ENCODE results near the gene PCSK1. TPM values are rescaled to one million over a fixed set of nuclear protein-coding genes. Genes with fewer than 3 reads are reported as not detected.

PCSK1 gene
- polyA plus RNA-seq, 3 donors, result not detected

DNA sequence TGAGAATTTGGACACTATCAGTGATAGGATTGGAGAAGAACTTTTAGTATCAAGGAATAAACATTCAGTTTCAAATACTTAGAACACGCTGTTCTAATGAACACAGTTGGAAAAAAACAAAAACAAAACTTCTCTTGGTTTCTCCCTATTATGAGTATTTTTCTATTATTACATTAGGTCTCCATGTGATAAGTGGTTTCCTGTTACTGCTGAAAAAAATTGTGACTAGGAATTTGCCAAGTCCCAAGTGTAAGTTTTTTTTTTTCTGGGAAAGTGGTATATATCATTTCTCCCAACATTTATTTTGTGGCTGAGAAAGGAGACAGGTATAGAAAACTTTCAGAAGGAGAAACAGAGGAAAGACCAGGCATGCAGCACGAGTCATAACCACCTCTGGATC, 41.1 kb downstream of the PCSK1 start:
- H3K36me3 Mint-ChIP-seq, result no peaks in the 10 kb centered on the region
- H3K27ac Mint-ChIP-seq, result no peak overlapping the region
- H3K4me1 Mint-ChIP-seq, result no peaks in the 10 kb centered on the region
- no peak for TF ChIP-seq CTCF (IDR thresholded peaks at IDR 0.05)
- Histone ChIP-seq H3K9ac (ENCODE audit: insufficient read depth, low read length, poor library complexity, severe bottlenecking) (no peak overlapping the region), H4K20me1 (ENCODE audit: insufficient read depth, low read length) (no peaks in the 10 kb centered on the region), H3K79me2 (ENCODE audit: insufficient read depth, low read length) (no peaks in the 10 kb centered on the region), H3K9me3 (replicated peaks in 1 of 2; ENCODE audit: control insufficient read depth in 1 of 2, insufficient read depth in 1 of 2, low read length in 2 of 2) (no peaks in the 10 kb centered on the region), H3K36me3 (replicated peaks in 1 of 2; ENCODE audit: control insufficient read depth in 1 of 2, insufficient read depth in 2 of 2, low read length in 2 of 2) (no peaks in the 10 kb centered on the region), H3K27me3 (ENCODE audit: control insufficient read depth in 2 of 2, insufficient read depth in 2 of 2, low read length in 2 of 2) (no peaks in the 10 kb centered on the region), H3K4me3 (replicated peaks in 1 of 3; ENCODE audit: low read depth in 2 of 3, low read length in 3 of 3) (no peak overlapping the region), H3K4me2 (replicated peaks; ENCODE audit: extremely low read depth, low read length, poor library complexity, severe bottlenecking) (no peak overlapping the region), H3K27ac (ENCODE audit: low read depth in 1 of 2, low read length in 2 of 2) (no peak overlapping the region), H3K4me1 (ENCODE audit: control insufficient read depth in 1 of 2, insufficient read depth in 2 of 2, low read length in 2 of 2) (no peaks in the 10 kb centered on the region), H2AFZ (ENCODE audit: insufficient read depth, low read depth, low read length, poor library complexity, severe bottlenecking) (no peak overlapping the region)
- peaks cover 2 to 9% (median 4%) of the 10 kb centered on the region in 3 donors for H3K27me3 Mint-ChIP-seq (ENCODE audit: low read depth in 3 of 3)
- intact Hi-C loops (cut with micrococcal nuclease), result no loop called here
- no peak for DNase-seq
- peaks cover 0 to 5% (median 1%) of the 10 kb centered on the region in 7 donors for H3K9me3 Mint-ChIP-seq
- WGBS (ENCODE audit: insufficient coverage), result 100% methylated on average over 1 of the region's 2 CpGs
- no peak overlapping the region for H3K4me3 Mint-ChIP-seq

DNA sequence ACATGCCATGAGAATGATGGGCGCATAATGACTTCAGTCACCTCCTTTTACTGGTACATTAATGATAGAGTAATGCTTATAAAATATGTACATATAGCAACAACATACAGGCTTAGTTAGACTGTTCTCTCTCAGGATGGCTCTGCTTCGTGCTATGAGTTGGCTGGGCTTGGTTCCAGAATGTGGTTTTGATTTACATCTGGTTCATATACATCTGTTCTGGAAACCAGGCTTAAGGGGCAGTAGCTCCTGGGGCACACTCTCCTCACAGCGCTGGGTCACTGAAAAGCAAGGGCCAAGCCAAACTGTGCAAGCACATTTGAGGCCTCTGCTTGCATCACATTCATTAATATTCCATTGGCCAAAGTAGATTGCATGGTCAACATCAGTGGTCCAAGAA, 44.9 kb downstream of the PCSK1 start:
- Mint-ChIP-seq H3K27ac (no peak overlapping the region), H3K9me3 (peaks cover 0 to 2% (median 0%) of the 10 kb centered on the region in 7 donors), H3K27me3 (ENCODE audit: low read depth in 3 of 3) (peaks cover 4 to 13% (median 8%) of the 10 kb centered on the region in 3 donors), H3K4me1 (no peaks in the 10 kb centered on the region), H3K4me3 (no peak overlapping the region), H3K36me3 (no peaks in the 10 kb centered on the region)
- no peak overlapping the region for H3K4me3 ChIP-seq (replicated peaks in 1 of 3; ENCODE audit: low read depth in 2 of 3, low read length in 3 of 3)
- no peaks in the 10 kb centered on the region for H3K27me3 ChIP-seq (ENCODE audit: control insufficient read depth in 2 of 2, insufficient read depth in 2 of 2, low read length in 2 of 2)
- intact Hi-C loops (cut with micrococcal nuclease), result no loop called here
- no peak overlapping the region for H3K4me2 ChIP-seq (replicated peaks; ENCODE audit: extremely low read depth, low read length, poor library complexity, severe bottlenecking)
- no peak overlapping the region for H3K27ac ChIP-seq (ENCODE audit: low read depth in 1 of 2, low read length in 2 of 2)
- no peaks in the 10 kb centered on the region for H3K36me3 ChIP-seq (replicated peaks in 1 of 2; ENCODE audit: control insufficient read depth in 1 of 2, insufficient read depth in 2 of 2, low read length in 2 of 2)
- WGBS (ENCODE audit: insufficient coverage), result 70% methylated on average over 2 of the region's 3 CpGs
- no peak for TF ChIP-seq CTCF (IDR thresholded peaks at IDR 0.05)
- H4K20me1 ChIP-seq (ENCODE audit: insufficient read depth, low read length), result no peaks in the 10 kb centered on the region
- no peaks in the 10 kb centered on the region for H3K4me1 ChIP-seq (ENCODE audit: control insufficient read depth in 1 of 2, insufficient read depth in 2 of 2, low read length in 2 of 2)
- no peak for DNase-seq
- H3K9ac ChIP-seq (ENCODE audit: insufficient read depth, low read length, poor library complexity, severe bottlenecking), result no peak overlapping the region
- H2AFZ ChIP-seq (ENCODE audit: insufficient read depth, low read depth, low read length, poor library complexity, severe bottlenecking), result no peak overlapping the region
- no peaks in the 10 kb centered on the region for H3K9me3 ChIP-seq (replicated peaks in 1 of 2; ENCODE audit: control insufficient read depth in 1 of 2, insufficient read depth in 1 of 2, low read length in 2 of 2)
- H3K79me2 ChIP-seq (ENCODE audit: insufficient read depth, low read length), result no peaks in the 10 kb centered on the region

All from CD14-positive monocyte (primary cell).